IPS-15b (cell line): ENCODE measurements around the gene SRD5A2.

Experiments used
- H3K27me3 ChIP-seq: one replicate; pipeline ENCODE4 v1.6.1; 2013; ENCODE audit warnings: low read length; ENCODE audit not compliant: control insufficient read depth, insufficient read depth
- H3K36me3 ChIP-seq: one replicate; pipeline ENCODE4 v1.6.1; 2013; ENCODE audit warnings: low read length; ENCODE audit not compliant: control insufficient read depth, insufficient read depth
- H3K4me1 ChIP-seq: one replicate; pipeline ENCODE4 v1.6.1; 2013; ENCODE audit warnings: mild to moderate bottlenecking, low read length; ENCODE audit not compliant: control insufficient read depth, insufficient read depth
- H3K4me3 ChIP-seq: one replicate; pipeline ENCODE4 v1.5.1; 2013; ENCODE audit warnings: low read depth, low read length
- H3K9ac ChIP-seq: one replicate; pipeline ENCODE4 v1.6.1; 2013; ENCODE audit warnings: low read depth, mild to moderate bottlenecking, low read length
- H3K9me3 ChIP-seq: one replicate; pipeline ENCODE4 v1.6.1; 2013; ENCODE audit warnings: mild to moderate bottlenecking, low read length; ENCODE audit not compliant: control insufficient read depth, insufficient read depth

Gene SRD5A2

DNA sequence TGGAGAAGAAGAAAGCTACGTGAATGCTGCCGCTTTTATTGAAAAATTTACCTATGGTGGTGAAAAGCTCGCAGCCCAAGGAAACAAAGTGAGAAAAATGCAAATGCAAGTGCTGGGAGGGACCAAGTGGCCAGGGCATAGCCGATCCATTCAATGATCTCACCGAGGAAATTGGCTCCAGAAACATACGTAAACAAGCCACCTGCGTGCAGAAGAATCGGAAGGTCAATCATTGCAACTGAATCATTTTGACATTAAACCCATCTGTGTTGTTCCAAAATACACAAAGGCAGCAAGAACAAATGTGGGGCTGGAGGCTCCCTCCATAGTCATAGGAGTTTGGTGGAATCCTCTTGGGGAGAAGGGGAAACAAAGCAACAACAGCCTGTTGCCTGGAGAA lies 51.5 kb downstream of the SRD5A2 start:
- H3K27me3 ChIP-seq, result no peaks in the 10 kb centered on the region
- H3K4me3 ChIP-seq, result no peak overlapping the region
- no peaks in the 10 kb centered on the region for H3K36me3 ChIP-seq
- no peaks in the 10 kb centered on the region for H3K9me3 ChIP-seq
- H3K4me1 ChIP-seq, result no peaks in the 10 kb centered on the region
- no peak overlapping the region for H3K9ac ChIP-seq

DNA sequence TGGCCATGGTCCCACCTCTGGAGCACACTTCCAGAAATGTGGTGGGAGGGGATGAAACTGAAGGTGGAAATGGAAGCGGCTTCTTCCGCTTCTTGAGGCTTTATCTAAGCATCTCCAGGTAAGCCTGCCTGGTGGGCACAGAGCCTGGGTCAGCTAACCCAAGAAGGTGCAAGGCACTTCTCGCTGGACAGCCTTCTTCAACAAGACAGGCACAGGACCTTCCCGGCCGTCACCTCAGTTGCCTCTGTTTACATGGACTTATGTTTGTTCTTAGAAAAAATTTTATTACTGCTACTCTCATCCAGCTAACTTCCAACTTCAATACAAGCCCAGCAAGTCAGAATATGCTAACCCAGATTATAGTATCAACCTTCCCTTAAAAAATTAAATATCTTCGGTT lies 51.9 kb downstream of the SRD5A2 start:
- Histone ChIP-seq H3K4me1 (no peaks in the 10 kb centered on the region), H3K36me3 (no peaks in the 10 kb centered on the region), H3K9me3 (no peaks in the 10 kb centered on the region), H3K27me3 (no peaks in the 10 kb centered on the region), H3K9ac (no peak overlapping the region), H3K4me3 (no peak overlapping the region)

- Histone ChIP-seq H3K27me3 (no peaks in the 10 kb centered on the region), H3K36me3 (no peaks in the 10 kb centered on the region), H3K4me1 (no peaks in the 10 kb centered on the region)
Measured at GRCh38 chr2:31526946-31527732, 53.6 kb downstream of the SRD5A2 start.

GRCh38 chr2:31525876-31526275 lies 54.9 kb downstream of the SRD5A2 start:
- Histone ChIP-seq H3K9me3 (no peaks in the 10 kb centered on the region), H3K4me1 (no peaks in the 10 kb centered on the region), H3K36me3 (no peaks in the 10 kb centered on the region), H3K27me3 (no peaks in the 10 kb centered on the region), H3K9ac (no peak overlapping the region), H3K4me3 (no peak overlapping the region)

More at GRCh38 chr2:31526946-31527732, 53.6 kb downstream of the SRD5A2 start:
- H3K9ac ChIP-seq, result no peak overlapping the region
- H3K9me3 ChIP-seq, result no peaks in the 10 kb centered on the region
- no peak overlapping the region for H3K4me3 ChIP-seq

GRCh38 chr2:31524592-31524991 lies 56.1 kb downstream of the SRD5A2 start:
- Histone ChIP-seq H3K36me3 (no peaks in the 10 kb centered on the region), H3K4me1 (no peaks in the 10 kb centered on the region), H3K9me3 (no peaks in the 10 kb centered on the region), H3K27me3 (no peaks in the 10 kb centered on the region), H3K9ac (no peak overlapping the region), H3K4me3 (no peak overlapping the region)

DNA sequence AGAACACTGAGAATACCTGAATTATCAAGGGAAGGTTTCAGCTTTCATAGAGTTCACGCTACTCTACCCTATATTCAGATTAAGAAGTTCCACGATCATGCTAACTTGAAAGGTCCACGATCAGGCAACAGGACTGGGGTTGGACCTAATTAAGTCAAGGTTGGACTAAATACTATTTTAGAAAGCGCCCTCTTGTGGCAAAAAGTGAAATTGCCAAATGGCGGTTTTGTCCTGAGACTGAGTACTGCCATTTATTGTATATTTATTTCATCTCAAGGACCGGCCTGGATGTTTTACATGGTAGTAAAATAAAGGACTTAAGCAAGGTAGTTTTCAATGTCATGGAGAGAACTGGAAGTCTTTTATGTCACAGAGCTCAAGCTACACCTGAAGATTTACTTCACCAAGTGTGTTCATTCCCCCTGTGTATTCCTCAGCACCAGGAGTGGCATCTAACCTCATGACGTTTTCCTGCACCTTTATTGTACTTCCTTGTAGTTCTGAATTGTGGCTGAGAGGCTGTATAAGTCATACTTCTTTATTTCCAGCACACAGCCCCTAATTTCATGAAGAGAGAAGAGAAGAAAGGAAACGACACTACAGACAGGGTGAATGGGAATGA lies 56.8 kb downstream of the SRD5A2 start:
- H3K9me3 ChIP-seq, result no peaks in the 10 kb centered on the region
- H3K9ac ChIP-seq, result no peak overlapping the region
- no peaks in the 10 kb centered on the region for H3K27me3 ChIP-seq
- H3K4me1 ChIP-seq, result no peaks in the 10 kb centered on the region
- H3K36me3 ChIP-seq, result no peaks in the 10 kb centered on the region
- H3K4me3 ChIP-seq, result no peak overlapping the region

GRCh38 chr2:31522786-31523185 lies 58.0 kb downstream of the SRD5A2 start:
- H3K36me3 ChIP-seq, result no peaks in the 10 kb centered on the region
- H3K27me3 ChIP-seq, result no peaks in the 10 kb centered on the region
- no peak overlapping the region for H3K4me3 ChIP-seq
- H3K9ac ChIP-seq, result no peak overlapping the region
- H3K9me3 ChIP-seq, result no peaks in the 10 kb centered on the region
- no peaks in the 10 kb centered on the region for H3K4me1 ChIP-seq

DNA sequence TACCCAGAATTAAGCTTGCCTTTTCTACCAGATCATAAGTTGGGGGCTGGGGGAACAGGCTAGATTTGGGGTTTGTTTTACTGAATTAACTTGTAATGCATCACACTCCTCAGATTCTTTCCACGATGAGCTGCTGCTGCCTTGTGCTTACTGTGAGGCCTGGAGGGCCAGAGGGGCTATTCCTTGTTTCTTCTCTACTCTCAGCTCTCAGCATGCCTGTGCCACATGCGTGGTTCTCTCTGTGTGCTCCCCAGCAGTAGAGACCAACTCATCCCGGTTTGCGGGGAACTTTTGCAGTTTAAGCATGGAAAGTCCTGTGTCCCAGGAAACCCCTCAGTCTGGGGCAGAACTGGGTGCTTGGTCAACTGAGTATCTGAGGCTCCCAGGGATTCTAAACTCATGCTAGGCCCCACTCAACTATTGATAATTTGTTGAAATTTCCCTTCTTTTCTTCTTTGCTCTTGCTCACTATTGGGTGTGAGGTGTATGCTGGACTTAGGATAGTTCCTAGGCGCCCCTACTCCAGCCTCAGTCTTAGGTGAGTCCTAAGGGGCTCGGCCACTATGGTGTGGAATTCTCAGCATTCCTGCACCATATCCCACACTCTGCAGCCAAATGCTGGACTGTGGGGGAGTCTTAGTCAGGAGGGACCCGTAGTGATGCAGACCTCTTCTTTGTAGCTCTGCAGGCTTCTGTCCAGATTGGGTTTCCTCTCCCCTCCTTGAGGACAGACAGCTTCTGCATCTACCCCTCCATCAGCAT lies 63.1 kb downstream of the SRD5A2 start:
- Histone ChIP-seq H3K9ac (no peak overlapping the region), H3K4me3 (no peak overlapping the region)

GRCh38 chr2:31515586-31515985 lies 65.2 kb downstream of the SRD5A2 start:
- Histone ChIP-seq H3K4me1 (no peaks in the 10 kb centered on the region), H3K9me3 (no peaks in the 10 kb centered on the region), H3K9ac (no peak overlapping the region), H3K4me3 (no peak overlapping the region), H3K27me3 (no peaks in the 10 kb centered on the region), H3K36me3 (no peaks in the 10 kb centered on the region)

More for the DNA sequence above, 63.1 kb downstream of the SRD5A2 start:
- no peaks in the 10 kb centered on the region for H3K9me3 ChIP-seq
- H3K4me1 ChIP-seq, result no peaks in the 10 kb centered on the region
- H3K27me3 ChIP-seq, result no peaks in the 10 kb centered on the region
- no peaks in the 10 kb centered on the region for H3K36me3 ChIP-seq

DNA sequence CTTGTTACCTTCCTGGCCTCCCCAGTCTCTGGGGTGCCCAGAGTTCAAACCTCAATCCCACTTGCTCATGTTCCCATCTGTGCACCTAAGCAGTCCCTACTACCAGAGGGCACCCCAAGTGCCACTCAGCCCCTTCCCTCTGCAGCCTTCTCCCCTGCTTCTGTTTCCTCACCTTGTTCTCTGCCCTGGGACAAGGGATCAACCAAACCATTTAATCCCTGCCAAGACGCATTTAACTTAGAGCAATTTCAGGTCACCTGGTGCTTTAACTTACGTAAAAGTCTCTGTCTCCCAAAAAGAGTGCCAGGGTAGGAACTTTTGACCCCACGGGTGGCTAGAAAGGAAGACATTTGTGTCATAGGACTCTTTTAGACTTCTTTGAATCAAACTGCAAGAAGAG lies 67.2 kb downstream of the SRD5A2 start:
- Histone ChIP-seq H3K9ac (no peak overlapping the region), H3K27me3 (no peaks in the 10 kb centered on the region), H3K4me3 (no peak overlapping the region), H3K4me1 (no peaks in the 10 kb centered on the region), H3K9me3 (no peaks in the 10 kb centered on the region), H3K36me3 (no peaks in the 10 kb centered on the region)

- H3K36me3 ChIP-seq, result no peaks in the 10 kb centered on the region
- no peaks in the 10 kb centered on the region for H3K9me3 ChIP-seq
- no peak overlapping the region for H3K9ac ChIP-seq
- H3K27me3 ChIP-seq, result no peaks in the 10 kb centered on the region
- H3K4me3 ChIP-seq, result no peak overlapping the region
- no peaks in the 10 kb centered on the region for H3K4me1 ChIP-seq
Measured at GRCh38 chr2:31511376-31511775, 69.4 kb downstream of the SRD5A2 start.

DNA sequence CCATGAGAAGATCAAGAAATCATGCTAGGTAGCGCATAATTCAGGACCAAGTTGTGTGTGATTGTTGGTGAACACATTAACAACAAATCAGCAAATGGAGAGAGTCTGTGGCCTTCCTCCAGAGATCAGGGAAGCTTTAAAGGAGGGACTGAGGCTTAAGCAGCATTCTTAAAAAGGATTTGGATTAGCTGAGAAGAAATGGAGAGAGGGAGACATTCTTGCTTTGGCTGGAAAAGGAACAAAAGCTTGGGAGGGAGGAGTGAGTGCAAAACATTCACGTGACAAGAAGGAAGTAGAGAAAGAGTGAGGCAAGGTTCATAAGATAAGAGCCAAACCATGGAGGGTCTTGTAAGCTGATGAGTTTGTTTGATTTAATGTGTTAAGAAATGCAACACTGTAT lies 75.6 kb downstream of the SRD5A2 start:
- Histone ChIP-seq H3K4me1 (no peaks in the 10 kb centered on the region), H3K36me3 (no peaks in the 10 kb centered on the region), H3K27me3 (no peaks in the 10 kb centered on the region), H3K9ac (no peak overlapping the region), H3K9me3 (no peaks in the 10 kb centered on the region), H3K4me3 (no peak overlapping the region)
